Thyroid gland (tissue), 4 donors: Measurements from ENCODE around the gene PCDHGB2. TPM values are rescaled to one million over a fixed set of nuclear protein-coding genes. Genes with fewer than 3 reads are reported as not detected.
"Not testable (repeated sequence)": the region's sequence is repeated elsewhere in the genome, so short reads cannot be mapped to it uniquely, and the experiment has no call there.

Experiments
- DNase-seq, 2 donors: peaks; one replicate each; pipeline ENCODE4 v3.0.0-alpha.2; 2019
- H3K27ac ChIP-seq, 3 donors: fragments of 200-600 bp; sonication (generic); 1 replicate in 2 of 3; 2 replicates in 1 of 3; pipeline ENCODE4 v1.5.1; 2016 to 2019; ENCODE audit warnings: mild to moderate bottlenecking in 1 of 3, moderate library complexity in 1 of 3
- H3K27me3 ChIP-seq: fragments of 200-600 bp; sonication (generic); one replicate; pipeline ENCODE4 v1.5.1; 2019
- H3K36me3 ChIP-seq, 2 donors: fragments of 200-600 bp; sonication (generic); one replicate each; pipeline ENCODE4 v1.5.1; 2016 to 2019
- H3K4me1 ChIP-seq, 2 donors: fragments of 200-600 bp; sonication (generic); one replicate each; pipeline ENCODE4 v1.5.1; 2017 to 2019
- H3K4me3 ChIP-seq, 3 donors: fragments of 200-600 bp; sonication (generic); replicated peaks in 1 of 3; 1 replicate in 2 of 3; 2 replicates in 1 of 3; pipeline ENCODE4 v1.5.1; 2016; ENCODE audit warnings: mild to moderate bottlenecking in 1 of 3
- H3K9me3 ChIP-seq: fragments of 200-600 bp; sonication (generic); one replicate; pipeline ENCODE4 v1.5.1; 2017
- CTCF ChIP-seq, 6 experiments: fragments of 200-600 bp in 3 of 6; fragments of 450-650 bp in 3 of 6; sonication (generic) in 3 of 6; IDR thresholded peaks; one replicate each; pipeline ENCODE4 v1.5.1; 2016 to 2019; ENCODE audit warnings: antibody characterized with exemption in 6 of 6, mild to moderate bottlenecking in 2 of 6, inconsistent platforms in 1 of 6, moderate library complexity in 1 of 6
- POLR2A ChIP-seq, 2 donors: fragments of 450-650 bp; IDR thresholded peaks; one replicate each; pipeline ENCODE4 v1.6.1; 2017; ENCODE audit warnings: antibody characterized with exemption in 2 of 2, mild to moderate bottlenecking in 2 of 2, moderate library complexity in 1 of 2
- whole genome bisulfite sequencing, 2 donors: methylation state at CpG; one replicate each; pipeline ENCODE4 v1.1.5; 2017; 5-methylcytosine and 5-hydroxymethylcytosine counted together
- intact Hi-C: fragments of 100-400 bp; cut with DNase I; formaldehyde crosslinking; loops from one replicate; pipeline ENCODE4 v1.15.1; 2023
- total RNA-seq, 4 donors: library from RNA; depleted of rRNA; stranded (reverse); fragments of >200 nt; gene quantifications; one replicate each; pipeline ENCODE4 v1.2.3, GENCODE V29; 2016

Gene PCDHGB2
- total RNA-seq, 4 donors from 2014 or later: 4.4 to 7.6 (median 6.6) TPM

- no peaks in the 10 kb centered on the region for H3K9me3 ChIP-seq
- intact Hi-C loops: no loop called here
- TF ChIP-seq POLR2A (IDR thresholded peaks at IDR 0.05): no peak
- peak in 3 of 6 experiments; percentile 31 to 46 (median 36) for TF ChIP-seq CTCF (IDR thresholded peaks at IDR 0.05)
- peak; percentile 50 to 56 for DNase-seq
- H3K27me3 ChIP-seq: no peaks in the 10 kb centered on the region
- H3K27ac ChIP-seq: no peak within 1 kb of the TSS
- no peak within 1 kb of the TSS for H3K4me3 ChIP-seq
- WGBS, 2 donors: 13 to 18% methylated on average over 32 of the region's 32 CpGs
- no peaks in the 10 kb centered on the region for H3K36me3 ChIP-seq
- H3K4me1 ChIP-seq: no peaks in the 10 kb centered on the region
Observed at GRCh38 chr5:141369994-141370848, 10.4 kb downstream of the PCDHGB2 start, which contains the start of gene PCDHGB3. Gene PCDHGB3 (plus strand): TSS chr5:141370242. CDS start chr5:141370395, 153 bp downstream.

- TF ChIP-seq CTCF (IDR thresholded peaks at IDR 0.05) (no peak), POLR2A (IDR thresholded peaks at IDR 0.05) (no peak)
- H3K27ac ChIP-seq: no peak overlapping the region
- intact Hi-C loops: no loop called here
- H3K4me1 ChIP-seq: no peaks in the 10 kb centered on the region
- WGBS, 2 donors: 26 to 49% methylated on average over 19 to 45 of the region's 69 CpGs
- no peak for DNase-seq
- no peaks in the 10 kb centered on the region for H3K9me3 ChIP-seq
- H3K36me3 ChIP-seq: no peaks in the 10 kb centered on the region
- no peak overlapping the region for H3K4me3 ChIP-seq
- no peaks in the 10 kb centered on the region for H3K27me3 ChIP-seq
Observed at GRCh38 chr5:141371572-141372475, 12.0 kb downstream of the PCDHGB2 start.

- intact Hi-C loops: no loop called here
- H3K4me1 ChIP-seq: no peaks in the 10 kb centered on the region
- no peaks in the 10 kb centered on the region for H3K36me3 ChIP-seq
- no peak for DNase-seq
- H3K27me3 ChIP-seq: no peaks in the 10 kb centered on the region
- H3K27ac ChIP-seq: no peak within 1 kb of the TSS
- 12 to 13% methylated on average over 12 to 27 of the region's 27 CpGs for WGBS, 2 donors
- no peaks in the 10 kb centered on the region for H3K9me3 ChIP-seq
- H3K4me3 ChIP-seq: no peak within 1 kb of the TSS
- TF ChIP-seq POLR2A (IDR thresholded peaks at IDR 0.05) (no peak), CTCF (IDR thresholded peaks at IDR 0.05) (peak in 5 of 6 experiments; percentile 10 to 39 (median 15))
Observed at GRCh38 chr5:141373673-141374317, 14.0 kb downstream of the PCDHGB2 start, which contains the start of gene PCDHGA6. Gene PCDHGA6 (plus strand): TSS chr5:141373891. CDS start chr5:141374084, 193 bp downstream.

- Histone ChIP-seq H3K4me3 (no peak overlapping the region), H3K27ac (no peak overlapping the region), H3K36me3 (no peaks in the 10 kb centered on the region), H3K9me3 (no peaks in the 10 kb centered on the region), H3K4me1 (no peaks in the 10 kb centered on the region), H3K27me3 (no peaks in the 10 kb centered on the region)
- intact Hi-C loops: no loop called here
- 46 to 56% methylated on average over 14 of the region's 14 CpGs for WGBS, 2 donors
- TF ChIP-seq CTCF (IDR thresholded peaks at IDR 0.05): no peak
- no peak for TF ChIP-seq POLR2A (IDR thresholded peaks at IDR 0.05)
- peak; percentile 23 to 32 for DNase-seq
Observed at GRCh38 chr5:141374627-141375026, 14.8 kb downstream of the PCDHGB2 start.

- 38 to 42% methylated on average over 12 to 15 of the region's 48 CpGs for WGBS, 2 donors
- H3K4me1 ChIP-seq, H3K36me3 ChIP-seq, H3K9me3 ChIP-seq, H3K27me3 ChIP-seq, H3K4me3 ChIP-seq, H3K27ac ChIP-seq, intact Hi-C loops, DNase-seq: not testable (repeated sequence)
Observed at GRCh38 chr5:141375444-141376155, 15.8 kb downstream of the PCDHGB2 start.
